HG03354 (cell line): ENCODE data around the gene ARFGEF3.

ENCODE experiments used
- ATAC-seq: cut with Tn5 transposase; IDR thresholded peaks from one replicate; pipeline ENCODE4 v1.9.1; 2021; ENCODE audit warnings: mild to moderate bottlenecking; ENCODE audit not compliant: unreplicated experiment, poor library complexity, severe bottlenecking

Gene ARFGEF3

DNA sequence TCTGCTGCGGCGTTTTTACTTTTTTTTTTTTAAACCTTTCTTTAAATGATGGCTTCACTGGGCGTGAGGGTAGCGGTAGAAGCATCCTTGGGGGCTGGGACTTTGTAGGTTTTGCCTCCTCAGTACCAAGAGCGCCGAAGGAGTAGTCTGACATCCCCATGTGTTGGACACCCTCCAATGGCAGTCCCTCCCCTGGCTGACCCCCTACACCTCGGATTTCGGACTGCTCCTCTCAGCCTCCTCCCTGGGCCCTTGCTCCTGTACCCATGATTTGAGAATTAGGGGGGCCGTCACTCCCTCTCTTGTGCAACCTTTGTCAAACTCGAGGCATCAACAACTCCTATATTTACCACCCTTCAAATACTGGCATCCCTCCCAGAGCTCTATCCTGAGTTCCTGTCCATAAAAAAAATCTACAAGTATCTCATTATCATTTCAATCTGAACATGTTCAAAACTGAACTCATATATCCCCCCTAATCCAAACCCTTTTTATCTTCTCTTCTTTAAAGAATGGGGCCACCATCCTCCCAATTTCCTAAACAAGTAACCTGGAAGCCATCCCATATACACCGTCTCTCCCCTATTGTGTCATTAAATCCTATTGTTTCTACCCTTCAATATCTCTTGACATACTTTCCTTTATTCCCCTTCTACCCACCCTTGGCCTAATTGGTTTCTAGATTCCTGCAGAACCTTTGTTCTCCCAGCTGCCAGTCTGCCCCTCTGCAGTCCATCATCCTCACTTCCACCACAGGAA lies 1.2 kb upstream of the ARFGEF3 start:
- no peak for ATAC-seq

DNA sequence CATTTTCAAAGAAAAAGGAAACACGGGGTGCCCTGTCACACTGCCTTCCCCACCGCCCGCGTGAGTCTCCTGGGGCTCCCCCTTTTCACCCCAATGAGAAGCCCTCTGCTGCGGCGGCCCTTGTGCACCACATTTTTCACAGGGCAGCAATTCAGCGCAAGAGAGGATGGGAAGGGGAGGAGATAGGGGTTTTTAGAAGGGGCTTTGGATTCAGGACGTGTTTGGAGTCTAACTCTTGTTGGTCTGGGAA lies 726 bp upstream of the ARFGEF3 start:
- ATAC-seq, result no peak

DNA sequence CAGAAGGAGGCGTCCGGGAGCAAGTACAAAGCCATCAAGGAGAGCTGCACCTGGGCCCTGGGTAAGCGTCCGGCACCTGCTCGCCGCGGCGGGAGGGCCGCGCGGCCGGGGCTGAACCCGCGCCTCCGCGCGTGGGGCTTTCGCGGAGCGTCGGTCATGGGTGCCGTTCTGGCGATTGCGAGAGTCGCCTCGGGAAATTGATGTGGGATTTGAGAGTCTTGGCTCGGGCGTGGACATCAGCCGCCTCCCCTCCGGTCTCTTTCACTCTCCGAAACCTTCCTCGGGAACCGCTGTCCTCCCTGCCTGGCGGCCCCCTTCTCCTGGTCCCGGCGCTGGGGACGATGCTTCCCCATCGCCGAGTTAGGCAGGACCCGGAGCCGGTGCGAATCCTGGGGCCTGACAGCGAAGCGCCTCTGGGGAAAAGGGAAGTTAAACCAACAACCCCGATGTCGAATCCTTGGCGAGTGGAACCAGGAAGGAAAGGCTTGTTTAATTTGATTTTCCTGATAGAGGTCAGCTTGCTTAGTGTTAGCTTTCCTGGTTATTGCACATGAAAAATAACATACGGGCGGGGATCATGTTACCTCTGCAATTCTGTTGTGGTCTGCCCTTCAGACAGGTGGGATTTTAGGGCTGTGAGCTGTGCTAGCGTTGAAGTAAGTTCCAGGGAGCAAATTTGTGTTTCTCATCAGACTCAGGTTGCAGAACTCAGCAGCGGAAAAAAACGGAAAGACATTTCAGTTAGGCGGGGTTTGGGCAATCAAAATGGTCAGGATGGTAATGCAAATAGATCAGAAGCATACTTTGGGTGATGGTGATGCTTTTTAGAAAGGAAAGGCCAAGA lies 594 bp downstream of the ARFGEF3 start:
- ATAC-seq, result peak; percentile 56

DNA sequence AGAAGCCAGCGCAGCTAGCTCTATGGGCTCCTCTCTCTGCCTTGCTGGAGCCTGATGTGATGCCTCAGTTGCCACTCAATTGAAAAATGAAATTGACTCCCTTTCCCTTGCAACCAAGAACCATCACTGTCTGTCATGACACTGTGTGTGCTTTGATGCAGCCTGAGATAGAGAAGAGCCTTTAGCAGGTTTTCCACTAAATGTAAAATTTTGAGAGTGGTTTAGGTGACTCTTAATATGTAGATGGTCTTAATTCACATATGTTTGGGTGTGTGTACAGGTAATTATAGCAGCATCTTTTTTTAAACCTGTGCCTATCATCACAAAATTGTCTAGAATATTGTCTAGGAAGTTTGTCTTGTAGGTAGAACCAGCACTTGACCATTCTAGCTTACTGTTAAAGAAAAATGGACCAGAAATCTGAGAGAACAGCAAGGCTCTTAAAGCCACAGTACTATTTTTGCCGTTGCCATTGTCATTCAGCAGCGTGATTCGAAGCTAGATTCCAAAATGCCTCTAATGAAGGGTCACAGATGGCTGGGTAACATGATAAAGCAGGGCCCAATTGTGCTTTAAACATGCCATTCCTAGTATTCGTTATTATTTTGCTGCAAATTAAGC lies 1.3 kb downstream of the ARFGEF3 start:
- no peak for ATAC-seq

DNA sequence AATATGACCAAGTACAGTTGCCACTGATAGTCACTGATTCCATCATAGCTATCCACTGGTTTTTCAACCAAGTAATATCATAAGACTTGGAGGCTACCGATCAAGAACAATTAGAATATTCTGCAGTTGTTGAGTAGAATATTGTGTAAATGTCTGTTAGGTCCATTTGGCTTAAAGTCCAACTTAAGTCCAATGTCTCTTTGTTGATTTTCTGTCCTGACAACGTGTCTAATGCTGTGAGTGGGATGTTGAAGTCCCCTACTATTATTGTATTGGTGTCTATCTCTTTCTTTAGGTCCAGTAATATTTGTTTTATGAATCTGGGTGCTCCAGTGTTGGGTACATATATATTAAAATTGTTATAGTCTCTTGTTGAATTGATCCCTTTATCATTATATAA lies 13.9 kb downstream of the ARFGEF3 start:
- no peak for ATAC-seq

DNA sequence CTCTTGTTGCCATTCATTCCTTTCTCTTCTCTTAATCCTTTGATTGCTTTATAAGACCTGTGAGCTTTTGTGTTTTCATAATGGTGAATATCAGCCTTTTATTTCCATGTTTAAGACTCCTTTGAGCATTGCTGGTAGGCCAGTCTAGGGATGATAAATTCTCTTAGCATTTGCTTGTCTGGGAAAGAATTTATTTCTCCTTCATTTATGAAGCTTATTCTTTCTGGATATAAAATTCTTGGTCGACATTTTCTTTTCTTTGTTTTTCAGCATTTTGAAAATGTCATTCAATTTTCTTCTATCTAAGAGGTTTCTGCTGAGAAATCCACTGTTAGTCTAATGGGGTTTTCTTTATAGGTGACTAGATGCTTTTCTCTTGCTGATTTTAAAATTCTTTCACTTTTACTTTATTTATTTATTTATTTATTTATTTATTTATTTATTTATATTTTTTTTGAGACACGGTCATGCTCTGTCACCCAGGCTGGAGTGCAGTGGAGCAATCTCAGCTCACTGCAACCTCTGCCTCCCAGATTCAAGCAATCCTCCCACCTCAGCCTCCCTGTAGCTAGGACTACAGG lies 15.0 kb downstream of the ARFGEF3 start:
- ATAC-seq, result no peak

DNA sequence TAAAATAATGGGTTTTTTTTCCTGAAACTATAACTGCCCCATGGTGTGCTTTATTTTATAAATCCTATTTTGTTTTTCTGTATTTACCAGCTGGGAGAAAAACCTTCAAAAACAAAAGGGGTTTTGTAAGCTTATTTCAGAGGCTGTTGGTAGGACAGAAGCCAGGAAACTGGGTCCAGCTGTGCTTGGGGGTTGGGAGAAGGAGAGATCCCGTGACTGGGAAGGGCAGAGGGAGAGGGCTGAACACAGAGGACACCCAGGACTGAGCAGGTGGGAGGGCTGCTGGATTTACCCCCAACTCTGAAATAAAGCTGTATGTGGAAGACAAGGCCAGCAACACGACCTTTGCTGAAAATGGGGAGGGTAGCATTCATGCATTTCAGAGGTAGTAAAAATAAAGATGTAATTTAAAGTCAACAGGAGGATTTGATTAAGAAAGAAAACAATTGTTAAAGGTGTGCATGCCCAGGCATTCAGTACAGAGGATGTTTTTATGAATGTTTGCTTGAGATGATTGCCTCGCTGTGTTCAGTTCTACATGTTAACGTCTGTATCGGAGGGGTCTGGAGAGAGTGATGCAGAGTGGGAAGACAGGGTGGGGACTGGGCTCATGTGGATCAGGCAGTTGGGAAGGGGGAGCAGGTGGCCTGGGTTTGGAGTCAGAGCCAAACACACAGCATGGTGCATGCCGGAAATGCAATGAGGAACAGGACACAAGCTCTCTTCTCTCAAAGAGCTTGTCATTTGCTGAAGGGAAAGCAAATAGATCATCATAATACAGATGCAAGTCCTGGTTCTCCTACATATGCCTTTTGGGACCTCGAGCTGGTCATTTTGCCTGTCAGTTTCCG lies 21.4 kb downstream of the ARFGEF3 start:
- ATAC-seq, result no peak

DNA sequence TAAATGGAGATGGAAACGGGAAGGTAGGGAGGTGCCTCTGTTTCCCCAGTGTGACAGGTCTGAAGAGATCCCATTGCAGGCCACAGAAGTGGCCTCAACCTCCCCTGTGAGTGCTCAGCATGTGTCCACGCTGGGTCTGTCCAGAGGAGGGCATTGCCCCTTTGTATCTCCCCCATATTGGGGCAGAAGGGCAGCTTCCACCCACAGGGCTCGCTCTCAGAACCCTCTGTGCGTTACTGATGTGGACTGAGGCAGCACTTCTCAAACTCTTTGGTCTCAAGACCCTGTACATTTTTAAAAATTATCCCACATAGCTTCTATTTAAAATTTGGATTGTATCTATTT lies 22.0 kb downstream of the ARFGEF3 start:
- no peak for ATAC-seq

DNA sequence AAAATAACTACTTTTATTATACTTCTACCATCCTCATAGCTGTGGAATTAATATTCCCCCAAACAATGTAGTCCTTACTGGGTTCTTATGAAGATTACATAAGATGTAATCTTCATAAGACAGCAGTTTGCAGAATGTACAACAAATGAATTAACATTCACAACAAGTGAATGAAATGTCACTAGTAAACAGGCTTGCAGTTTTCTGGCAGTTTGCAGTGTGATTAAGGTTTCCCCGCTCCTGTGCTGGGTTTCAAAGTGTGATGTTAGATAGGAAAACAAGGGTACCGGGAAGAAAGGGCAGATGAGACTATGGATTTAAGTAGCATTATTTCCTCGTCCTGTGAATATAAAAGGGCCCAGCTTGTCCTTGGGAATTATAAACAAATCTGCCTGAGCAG lies 22.5 kb downstream of the ARFGEF3 start:
- no peak for ATAC-seq

DNA sequence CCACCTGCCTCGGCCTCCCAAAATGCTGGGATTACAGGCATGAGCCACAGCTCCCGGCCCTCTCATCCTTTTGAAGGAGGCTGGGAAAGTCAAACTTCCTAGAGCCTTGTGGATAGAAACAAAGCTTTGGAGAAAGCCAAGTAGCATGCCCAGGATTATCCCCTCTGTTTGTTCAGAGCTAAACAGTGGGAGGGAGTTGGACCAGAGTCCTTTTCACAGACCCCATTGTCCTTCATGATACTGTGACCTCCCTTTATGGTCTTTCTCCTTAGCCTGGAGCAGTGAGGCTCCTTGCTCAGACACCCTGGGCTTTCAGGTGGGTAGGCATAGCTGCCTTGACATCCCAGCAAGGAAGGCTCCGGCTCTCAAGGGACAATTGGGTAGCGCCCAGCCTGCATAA lies 25.4 kb downstream of the ARFGEF3 start:
- ATAC-seq, result no peak

DNA sequence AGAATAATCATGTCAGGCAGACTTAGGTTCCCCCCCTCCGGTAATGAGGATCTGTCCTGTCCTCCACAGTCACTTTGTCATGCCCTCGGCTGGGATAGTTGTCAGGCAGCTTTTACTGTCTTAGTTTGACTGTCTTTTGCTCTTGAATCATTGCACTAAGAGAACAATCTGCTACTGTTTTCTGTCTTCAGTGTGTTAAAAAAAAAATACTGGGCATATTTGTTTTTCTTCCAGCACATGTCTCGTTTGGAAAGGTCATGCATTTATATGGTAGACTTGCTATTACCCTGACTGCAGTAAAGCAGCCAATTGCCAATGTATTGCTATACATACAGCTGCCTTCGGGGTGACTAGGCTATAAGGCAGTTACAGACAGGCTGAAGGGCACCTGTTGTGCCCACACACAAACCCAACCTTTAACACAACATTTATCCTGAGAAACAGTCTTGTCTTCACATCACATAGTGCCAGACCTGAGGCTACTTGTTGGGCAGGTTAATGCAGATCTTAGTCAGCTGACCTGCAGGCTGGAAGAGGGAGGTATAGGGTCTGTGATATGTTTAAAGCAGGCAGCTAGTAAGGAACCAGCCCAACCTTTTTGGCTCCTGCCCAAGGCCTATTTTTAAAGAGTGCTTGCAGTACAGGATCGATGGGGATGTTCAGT lies 26.7 kb downstream of the ARFGEF3 start:
- no peak for ATAC-seq

DNA sequence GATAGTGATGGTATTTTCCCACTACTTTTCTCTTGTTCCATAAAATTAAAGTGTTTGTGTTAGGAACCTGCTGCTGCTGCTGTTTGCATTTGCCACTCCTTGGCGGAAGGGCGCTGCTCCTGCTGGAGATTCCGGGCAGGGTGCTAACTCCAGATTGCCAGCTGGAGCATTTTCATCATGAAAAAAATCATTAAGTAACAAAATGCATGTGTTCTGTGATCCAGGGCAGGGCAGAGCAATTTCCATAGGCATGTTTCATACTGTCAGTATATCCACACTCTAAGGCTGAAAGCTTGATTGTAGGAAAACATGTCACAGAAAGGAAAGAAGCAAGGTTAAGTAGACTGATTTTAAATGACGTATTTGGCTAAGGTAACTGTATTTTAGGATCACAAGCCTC lies 32.5 kb downstream of the ARFGEF3 start:
- no peak for ATAC-seq

DNA sequence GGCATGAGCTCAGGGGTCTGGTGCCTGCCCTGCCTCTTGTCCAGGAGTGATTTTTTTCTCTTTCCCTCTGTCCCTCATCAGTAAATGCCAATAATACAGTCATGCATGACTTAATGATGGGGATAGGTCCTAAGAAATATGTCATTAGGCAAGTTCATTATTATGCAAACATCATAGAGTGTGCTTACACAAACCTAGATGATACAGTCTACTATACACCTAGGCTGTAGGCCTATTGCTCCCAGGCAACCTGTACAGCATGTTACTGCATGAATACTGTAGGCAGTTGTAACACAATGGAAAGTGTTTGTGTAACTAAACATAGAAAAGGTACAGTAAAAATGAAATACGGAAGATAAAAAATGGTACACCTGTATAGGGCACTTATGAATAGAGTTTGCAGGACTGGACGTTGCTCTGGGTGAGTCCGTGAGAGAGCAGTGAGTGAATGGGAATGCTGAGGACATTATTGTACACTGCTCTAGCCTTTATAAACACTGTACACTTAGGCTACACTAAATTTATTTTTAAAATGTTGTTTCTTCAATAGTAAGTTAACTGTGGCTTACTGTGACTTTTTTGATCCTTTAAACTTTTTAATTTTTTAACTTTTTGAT lies 34.5 kb downstream of the ARFGEF3 start:
- no peak for ATAC-seq

DNA sequence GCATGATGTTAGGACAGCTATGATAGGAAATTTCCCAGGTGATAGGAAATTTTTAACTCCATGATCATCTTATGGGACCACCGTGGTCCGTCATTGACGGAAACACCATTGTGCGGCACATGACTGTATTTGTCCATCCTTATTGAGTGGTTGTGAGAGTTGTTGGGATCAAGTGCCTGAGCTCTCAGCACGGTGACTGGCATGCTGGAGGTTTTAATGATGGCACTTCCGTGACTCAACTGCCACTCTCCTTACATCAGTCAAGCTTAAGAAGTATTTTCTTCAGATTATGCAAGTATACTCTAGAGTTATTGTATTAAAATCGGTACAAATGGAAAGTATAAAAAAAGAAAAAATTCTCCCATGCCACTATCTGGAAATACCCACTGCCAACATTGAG lies 35.8 kb downstream of the ARFGEF3 start:
- no peak for ATAC-seq

DNA sequence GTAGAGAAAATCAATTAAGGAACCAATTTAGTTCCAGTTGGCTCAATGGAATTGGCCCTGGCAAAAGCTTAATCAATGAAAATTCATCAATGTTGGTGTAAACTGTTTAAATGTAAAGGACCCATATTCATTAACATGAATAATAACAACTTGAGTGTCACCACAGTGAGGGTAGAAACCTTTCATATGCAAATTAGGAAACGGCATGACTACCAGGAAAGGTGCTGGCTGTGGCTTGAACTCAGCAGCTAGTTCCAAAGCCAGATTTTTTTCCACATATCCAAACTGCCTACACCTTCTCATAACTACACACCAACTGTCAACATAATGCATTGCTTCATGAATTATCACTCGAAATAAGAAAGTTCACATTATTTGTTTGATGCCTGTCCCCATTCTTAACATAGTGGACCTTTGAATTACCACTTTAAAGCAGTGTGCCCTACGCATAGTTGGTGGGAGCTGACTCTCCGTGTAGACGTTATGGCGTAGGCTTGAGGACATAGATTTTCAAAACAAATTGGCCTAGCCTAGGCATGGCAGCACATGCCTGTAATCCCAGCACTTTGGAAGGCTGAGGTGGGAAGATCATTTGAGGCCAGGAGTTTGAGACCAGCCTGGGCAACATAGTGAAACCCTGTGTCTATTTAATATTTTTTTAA lies 36.8 kb downstream of the ARFGEF3 start:
- ATAC-seq, result no peak

DNA sequence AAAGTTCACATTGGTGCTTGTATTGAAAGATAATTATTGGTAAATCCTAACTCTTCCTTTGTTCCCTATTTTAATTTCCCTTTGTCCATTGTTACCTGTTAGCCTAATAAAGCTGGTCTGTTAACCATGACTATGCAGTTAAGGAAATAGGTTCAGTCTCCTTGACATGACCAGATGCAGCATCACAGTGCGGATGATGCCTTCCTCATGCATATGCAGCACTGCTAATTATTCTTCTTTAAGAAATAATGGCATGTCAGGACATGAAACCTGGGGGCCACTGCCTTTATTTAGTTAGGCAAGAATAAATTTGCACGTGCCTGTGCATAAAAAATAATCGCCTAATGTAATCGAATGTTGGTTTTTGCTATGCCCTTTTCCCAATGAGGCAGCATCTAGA lies 40.1 kb downstream of the ARFGEF3 start:
- ATAC-seq, result no peak

DNA sequence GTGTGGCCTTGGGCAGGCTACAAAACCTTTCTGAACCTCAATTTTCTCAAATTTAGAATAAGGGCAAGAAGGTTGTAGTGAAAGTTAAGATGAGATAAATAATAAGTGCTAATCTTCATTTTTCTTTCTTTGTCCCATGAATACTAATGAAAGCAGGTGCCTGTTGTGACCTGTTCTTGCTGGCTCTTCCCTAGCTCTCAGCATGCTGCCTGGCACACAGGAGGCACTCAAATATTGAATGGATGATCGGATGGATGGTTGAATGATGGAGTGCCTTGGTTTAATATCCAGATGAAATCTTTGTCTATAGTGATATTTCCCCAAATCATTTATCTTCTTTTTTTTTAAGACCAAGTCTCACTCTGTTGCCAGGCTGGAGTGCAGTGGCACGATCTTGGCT lies 41.6 kb downstream of the ARFGEF3 start:
- ATAC-seq, result no peak

DNA sequence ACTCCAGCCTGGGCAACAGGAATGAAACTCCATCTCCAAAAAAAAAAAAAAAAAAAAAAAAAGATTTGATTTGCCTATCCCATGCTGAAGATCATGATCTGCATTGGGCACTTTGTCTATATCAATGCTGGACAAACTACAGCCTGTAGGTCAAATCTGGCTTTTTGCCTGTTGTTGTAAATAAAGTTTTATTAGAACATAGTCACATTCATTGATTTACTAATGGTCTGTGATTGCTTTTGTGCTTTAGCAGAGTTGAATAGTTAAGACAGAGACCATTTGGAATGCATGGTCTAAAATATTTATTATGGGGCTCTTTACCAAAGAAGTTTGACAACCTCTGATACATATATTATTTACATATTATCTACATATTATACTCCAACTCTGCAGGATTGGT lies 42.6 kb downstream of the ARFGEF3 start:
- no peak for ATAC-seq
